Activated T-cell treated with anti-CD3 and anti-CD28 coated beads for 1 hour (primary cell): ENCODE results near the gene NFX1.
A peak's percentile ranks its signal among the peaks of the same experiment; 100 is the strongest.

ENCODE experiments used
- DNase-seq: peaks from one replicate; pipeline ENCODE4 v3.0.0-alpha.2; 2020; ENCODE audit warnings: low read depth

Gene NFX1

GRCh38 chr9:33267151-33267767 is 23.1 kb upstream of the NFX1 start:
- DNase-seq: no peak

- DNase-seq: no peak
Measured at GRCh38 chr9:33270146-33270545, 20.2 kb upstream of the NFX1 start.

GRCh38 chr9:33272061-33272460 is 18.3 kb upstream of the NFX1 start:
- DNase-seq: no peak

- DNase-seq: no peak
Measured at GRCh38 chr9:33273266-33273971, 16.9 kb upstream of the NFX1 start.

- DNase-seq: no peak
Measured at GRCh38 chr9:33273972-33274328, 16.4 kb upstream of the NFX1 start.

- DNase-seq: no peak
Measured at GRCh38 chr9:33277484-33277883, 12.8 kb upstream of the NFX1 start.

GRCh38 chr9:33285502-33285901 is 4.8 kb upstream of the NFX1 start:
- no peak for DNase-seq

- peak; percentile 19 for DNase-seq
Measured at GRCh38 chr9:33287087-33287490, 3.2 kb upstream of the NFX1 start.

- no peak for DNase-seq
Measured at GRCh38 chr9:33288235-33288634, 2.1 kb upstream of the NFX1 start.

GRCh38 chr9:33288828-33289483 is 1.4 kb upstream of the NFX1 start:
- DNase-seq: no peak

- no peak for DNase-seq
Measured at GRCh38 chr9:33289496-33289895, 820 bp upstream of the NFX1 start.

- DNase-seq: no peak
Measured at GRCh38 chr9:33289936-33290246, 425 bp upstream of the NFX1 start.

- DNase-seq: no peak
Measured at GRCh38 chr9:33291031-33291397, 698 bp downstream of the NFX1 start.

- DNase-seq: no peak
Measured at GRCh38 chr9:33291901-33292300, 1.6 kb downstream of the NFX1 start.

- no peak for DNase-seq
Measured at GRCh38 chr9:33293782-33294181, 3.5 kb downstream of the NFX1 start.

GRCh38 chr9:33294670-33295432 is 4.5 kb downstream of the NFX1 start:
- DNase-seq: no peak

GRCh38 chr9:33295571-33295970 is 5.3 kb downstream of the NFX1 start:
- DNase-seq: no peak

- DNase-seq: no peak
Measured at GRCh38 chr9:33297432-33297831, 7.1 kb downstream of the NFX1 start.

- no peak for DNase-seq
Measured at GRCh38 chr9:33300546-33300945, 10.2 kb downstream of the NFX1 start.

GRCh38 chr9:33304362-33304761 is 14.0 kb downstream of the NFX1 start:
- no peak for DNase-seq

GRCh38 chr9:33306037-33306436 is 15.7 kb downstream of the NFX1 start:
- no peak for DNase-seq

GRCh38 chr9:33307067-33307466 is 16.8 kb downstream of the NFX1 start:
- DNase-seq: no peak

GRCh38 chr9:33309903-33310302 is 19.6 kb downstream of the NFX1 start:
- no peak for DNase-seq
